ENCODE results near the gene SSC5D.

GRCh38 chr19:55529636-55530234 is 41.5 kb downstream of the SSC5D start:
- no peak for TF ChIP-seq ZNF140 (CRISPR knock-in tag; IDR thresholded peaks at IDR 0.05)
- TF ChIP-seq FUS (optimal IDR thresholded peaks at IDR 0.05; ENCODE audit: low read depth, low read length): no peak
- TF ChIP-seq ZNF217 (CRISPR knock-in tag; IDR thresholded peaks at IDR 0.05): no peak
- TF ChIP-seq POLR2A (conservative IDR thresholded peaks at IDR 0.05): no peak
- no peak for TF ChIP-seq ZEB2 (IDR thresholded peaks at IDR 0.05)
- no peak for TF ChIP-seq HMGXB4 (CRISPR knock-in tag; IDR thresholded peaks at IDR 0.05)
- no peak for TF ChIP-seq ZNF699 (CRISPR knock-in tag; IDR thresholded peaks at IDR 0.05; ENCODE audit: insufficient replicate concordance)
- no peak for TF ChIP-seq SNRNP70 (optimal IDR thresholded peaks at IDR 0.05; ENCODE audit: low read depth, low read length)
- no peak for TF ChIP-seq HNRNPUL1 (IDR thresholded peaks at IDR 0.05; ENCODE audit: low read length)
- TF ChIP-seq TRIM28 (IDR thresholded peaks at IDR 0.05): no peak
- TF ChIP-seq TAF7 (tag; IDR thresholded peaks at IDR 0.05): no peak
- TF ChIP-seq ZNF609 (CRISPR knock-in tag; IDR thresholded peaks at IDR 0.05; ENCODE audit: borderline replicate concordance): no peak
- TF ChIP-seq PTBP1 (IDR thresholded peaks at IDR 0.05; ENCODE audit: low read depth, low read length): no peak
